ENCODE results near the gene GRN. TPM values are rescaled to one million over a fixed set of nuclear protein-coding genes. Genes with fewer than 3 reads are reported as not detected.

The GRN gene
- total and polyA plus RNA-seq, 2 of the 13 experiments (the other 11 are each of a cell fraction or from before 2014, with no cell fraction given), result 86.6 to 143 TPM

GRCh38 chr17:44374306-44375195 is 29.4 kb downstream of the GRN start (continued):
- TF ChIP-seq ARID5B (CRISPR knock-in tag; IDR thresholded peaks at IDR 0.05) (peak; percentile 60; the same call in 1 of the 2 replicates), JUND (CRISPR knock-in tag; IDR thresholded peaks at IDR 0.05) (no peak), HINFP (CRISPR knock-in tag; IDR thresholded peaks at IDR 0.05; ENCODE audit: low read depth) (peak; percentile 74; the same call in 1 of the 2 replicates), NCOA2 (CRISPR knock-in tag; IDR thresholded peaks at IDR 0.05) (no peak), ZNF383 (CRISPR knock-in tag; IDR thresholded peaks at IDR 0.05; ENCODE audit: borderline replicate concordance) (no peak), ZBED4 (CRISPR knock-in tag; IDR thresholded peaks at IDR 0.05; ENCODE audit: borderline replicate concordance) (no peak), IRF2 (CRISPR knock-in tag; IDR thresholded peaks at IDR 0.05) (no peak), PBX2 (CRISPR knock-in tag; IDR thresholded peaks at IDR 0.05) (no peak), ZNF138 (CRISPR knock-in tag; IDR thresholded peaks at IDR 0.05; ENCODE audit: low read depth) (no peak), ZNF446 (CRISPR knock-in tag; IDR thresholded peaks at IDR 0.05) (no peak), SIX1 (CRISPR knock-in tag; IDR thresholded peaks at IDR 0.05; ENCODE audit: borderline replicate concordance) (no peak), HOXD1 (CRISPR knock-in tag; IDR thresholded peaks at IDR 0.05) (no peak)
- TF ChIP-seq, protein P1, sequence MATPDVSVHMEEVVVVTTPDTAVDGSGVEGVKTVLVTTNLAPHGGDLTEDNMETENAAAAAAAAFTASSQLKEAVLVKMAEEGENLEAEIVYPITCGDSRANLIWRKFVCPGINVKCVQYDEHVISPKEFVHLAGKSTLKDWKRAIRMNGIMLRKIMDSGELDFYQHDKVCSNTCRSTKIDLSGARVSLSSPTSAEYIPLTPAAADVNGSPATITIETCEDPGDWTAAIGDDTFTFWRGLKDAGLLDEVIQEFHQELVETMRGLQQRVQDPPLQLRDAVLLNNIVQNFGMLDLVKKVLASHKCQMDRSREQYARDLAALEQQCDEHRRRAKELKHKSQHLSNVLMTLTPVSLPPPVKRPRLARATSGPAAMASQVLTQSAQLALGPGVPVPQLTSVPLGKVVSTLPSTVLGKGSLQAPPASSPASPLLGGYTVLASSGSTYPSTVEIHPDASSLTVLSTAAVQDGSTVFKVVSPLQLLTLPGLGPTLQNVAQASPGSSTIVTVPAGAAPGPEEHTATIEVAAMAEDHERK (CRISPR knock-in tag; IDR thresholded peaks at IDR 0.05; ENCODE audit: low read depth), result no peak
